HG02571 (cell line): Measurements from ENCODE around the gene TSPO2.

Experiments
- ATAC-seq: cut with Tn5 transposase; IDR thresholded peaks from one replicate; pipeline ENCODE4 v1.9.1; 2021; ENCODE audit warnings: mild to moderate bottlenecking, moderate library complexity; ENCODE audit not compliant: unreplicated experiment

TSPO2 gene

DNA sequence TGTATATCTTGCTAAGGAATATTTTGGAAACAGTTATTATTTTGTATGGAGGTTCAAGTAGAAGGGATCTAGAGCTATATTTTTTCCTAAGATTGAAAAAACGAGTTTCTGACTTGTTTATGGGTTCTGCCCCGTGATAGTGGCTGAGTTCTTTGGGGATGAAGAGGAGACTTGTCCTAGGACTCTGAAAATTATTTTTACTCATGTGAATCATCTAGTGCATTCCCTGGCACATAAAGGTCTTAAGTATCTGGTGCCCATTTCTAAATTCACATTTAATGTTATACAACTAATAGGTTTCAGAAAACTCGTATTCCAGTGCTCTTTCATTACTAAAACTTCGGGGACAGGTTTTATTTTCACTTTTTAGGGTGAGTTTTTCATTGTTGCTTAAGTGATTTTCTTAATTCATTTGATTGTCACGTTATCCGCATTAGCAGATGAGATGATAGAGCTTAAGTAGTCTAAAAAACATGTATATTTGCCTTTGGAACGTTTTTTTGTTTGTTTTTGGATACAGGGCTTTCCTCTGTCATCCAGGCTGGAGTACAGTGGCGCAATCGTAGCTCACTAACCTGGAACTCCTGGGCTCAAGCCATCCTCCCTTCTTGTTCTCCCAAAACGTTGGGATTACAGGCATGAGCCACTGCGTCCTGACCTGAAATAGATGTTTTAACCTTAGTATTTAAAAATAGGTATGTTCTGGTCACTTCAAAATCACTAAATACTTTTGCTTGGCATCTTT, 32.6 kb downstream of the TSPO2 start:
- ATAC-seq: no peak

DNA sequence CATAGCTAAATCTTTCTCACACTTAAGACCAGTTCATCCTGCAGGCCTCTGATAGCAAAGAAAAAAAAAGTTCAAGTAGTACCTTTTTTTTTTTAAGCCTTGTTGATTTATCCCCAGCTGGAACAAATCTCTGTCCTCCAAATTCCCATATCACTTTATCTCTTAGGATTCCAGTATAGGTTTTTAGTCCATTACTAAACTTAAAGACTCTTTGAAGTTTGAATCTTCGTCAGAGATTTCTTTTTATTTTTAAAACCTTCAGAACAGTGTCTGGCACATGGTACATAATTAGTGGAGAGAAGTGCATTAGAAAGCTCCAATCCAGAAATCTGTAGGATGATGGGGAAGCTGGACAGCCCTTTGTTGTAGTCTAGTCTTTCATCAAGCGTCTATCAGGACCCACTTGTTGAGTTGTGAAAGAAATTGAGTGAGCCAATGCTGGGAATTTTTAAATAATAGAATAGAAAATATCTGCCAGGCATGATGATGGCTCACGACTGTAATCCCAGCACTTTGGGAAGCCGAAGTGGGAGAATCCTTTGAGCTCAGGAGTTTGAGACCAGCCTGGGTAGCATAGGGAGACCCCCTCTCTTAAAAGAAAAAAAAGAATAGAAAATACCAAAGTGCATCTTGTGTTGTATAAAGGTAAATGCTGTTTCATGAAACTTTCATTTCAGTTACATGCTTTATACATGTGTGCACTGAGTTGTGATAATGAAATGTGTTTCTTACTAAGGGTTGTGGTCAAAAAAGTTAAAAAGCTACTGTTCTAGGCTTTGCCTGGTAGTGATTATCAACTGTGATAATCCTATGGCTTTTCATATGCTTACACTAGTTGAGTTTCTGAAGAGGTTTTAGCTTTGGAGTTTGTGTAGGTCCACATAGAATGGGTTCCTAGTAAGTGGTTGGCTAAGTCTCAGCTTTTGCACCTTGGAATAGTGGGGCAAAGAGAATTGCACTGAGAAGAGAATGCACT, 33.7 kb downstream of the TSPO2 start:
- no peak for ATAC-seq

DNA sequence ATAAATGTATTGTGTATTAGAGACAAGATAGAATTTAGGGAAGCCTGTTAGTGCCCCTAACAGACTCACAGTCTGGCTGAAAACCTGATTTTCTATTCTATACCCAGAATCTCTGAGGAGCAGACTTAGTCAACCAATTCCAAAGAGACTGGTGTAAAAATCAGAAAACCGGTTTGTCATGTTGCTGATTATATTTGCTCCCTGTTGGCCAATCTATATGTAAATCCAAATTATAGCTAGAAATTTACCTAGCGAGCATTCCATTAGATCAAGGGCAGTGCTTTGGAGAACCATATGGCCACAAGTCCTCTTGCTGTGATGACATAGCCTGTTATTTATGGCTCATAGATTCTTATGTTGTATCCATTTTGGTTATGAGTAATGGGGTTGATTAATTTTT, 35.3 kb downstream of the TSPO2 start:
- ATAC-seq: no peak

GRCh38 chr6:41078101-41078500, 35.8 kb downstream of the TSPO2 start:
- no peak for ATAC-seq

- ATAC-seq: no peak
Measured at GRCh38 chr6:41079080-41079479, 36.8 kb downstream of the TSPO2 start.

DNA sequence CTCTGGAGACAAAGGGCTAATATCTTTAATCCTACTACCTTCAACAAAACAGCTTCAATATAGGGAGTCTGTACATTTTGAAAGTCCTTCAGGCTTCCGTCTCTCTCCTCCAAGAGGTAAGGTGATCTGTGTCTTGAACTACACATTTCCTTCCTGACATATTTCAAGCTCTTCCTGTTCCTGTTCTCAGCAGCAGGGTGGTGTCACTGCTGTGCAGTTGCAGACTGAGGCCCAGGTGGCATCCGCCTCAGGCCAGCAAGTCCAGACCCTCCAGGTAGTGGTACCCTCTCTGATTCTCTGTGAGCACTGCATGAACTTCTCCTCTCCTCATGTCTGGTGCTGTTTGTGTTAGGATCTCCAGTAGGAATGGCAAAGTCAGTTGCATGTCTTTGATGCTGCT, 38.4 kb downstream of the TSPO2 start:
- ATAC-seq: no peak

DNA sequence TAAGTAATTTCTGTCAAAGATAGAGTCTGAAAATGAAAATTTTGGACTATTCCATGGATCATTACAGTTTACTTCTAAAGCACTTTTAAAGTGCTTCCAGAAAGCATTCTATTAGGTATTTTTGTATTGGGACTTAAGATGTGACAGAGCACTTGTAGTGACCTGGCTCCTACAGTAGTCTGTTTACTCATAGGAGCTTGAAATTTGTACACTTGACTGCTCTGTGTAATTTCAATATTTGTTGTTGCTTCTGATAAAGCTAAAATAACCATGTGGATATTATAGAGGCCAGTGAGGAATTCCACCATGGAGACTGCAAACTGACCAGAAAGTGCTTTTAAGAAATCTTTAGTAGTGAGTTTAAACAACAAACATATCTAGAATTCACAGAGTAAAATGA, 40.8 kb downstream of the TSPO2 start:
- no peak for ATAC-seq

DNA sequence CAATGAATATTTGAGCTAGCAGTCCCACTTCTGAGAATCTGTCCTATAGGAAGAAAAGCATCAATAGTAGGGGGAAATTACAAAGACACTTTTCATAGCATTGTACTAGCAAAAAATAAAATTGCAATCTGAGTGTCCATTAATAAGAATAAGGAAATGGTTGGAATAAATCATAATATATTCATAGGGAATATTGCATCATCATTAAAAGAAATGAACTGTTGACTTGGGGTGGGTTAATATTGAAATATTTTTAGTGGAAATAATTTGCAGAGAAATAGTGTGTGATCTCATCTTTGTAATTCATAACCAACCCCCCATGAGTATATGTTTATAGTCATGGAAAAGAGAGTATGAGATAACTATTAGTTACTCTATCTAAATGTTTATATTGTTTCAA, 42.9 kb downstream of the TSPO2 start:
- ATAC-seq: no peak

- no peak for ATAC-seq
Measured at GRCh38 chr6:41088451-41088850, 46.2 kb downstream of the TSPO2 start.

- ATAC-seq: no peak
Measured at GRCh38 chr6:41090841-41091761, 48.8 kb downstream of the TSPO2 start.

GRCh38 chr6:41092421-41093140, 50.3 kb downstream of the TSPO2 start:
- ATAC-seq: no peak

- ATAC-seq: no peak
Measured at GRCh38 chr6:41093729-41094128, 51.5 kb downstream of the TSPO2 start.
